ENCODE measurements around the gene DNAH10.

GRCh38 chr12:123779551-123779950, 17.4 kb downstream of the DNAH10 start:
- no peak for TF ChIP-seq CTCF (conservative IDR thresholded peaks at IDR 0.05; ENCODE audit: low read length)
- TF ChIP-seq EZH2phosphoT487 (IDR thresholded peaks at IDR 0.05; ENCODE audit: borderline replicate concordance, low read depth, low read length) = no peak
